Panc1 (cell line): ENCODE results near the gene OMG.

ENCODE experiments used
- SIN3A ChIP-seq: IDR thresholded peaks from 2 replicates; pipeline ENCODE4 v1.6.1; 2012; ENCODE audit warnings: low read depth, mild to moderate bottlenecking, low read length, moderate library complexity, borderline replicate concordance; ENCODE audit not compliant: insufficient read depth
- TF ChIP-seq, protein P1 (sequence below): fragments of 450-650 bp; IDR thresholded peaks from 2 replicates; pipeline ENCODE4 v1.5.1; 2017; ENCODE audit warnings: mild to moderate bottlenecking

DNA sequence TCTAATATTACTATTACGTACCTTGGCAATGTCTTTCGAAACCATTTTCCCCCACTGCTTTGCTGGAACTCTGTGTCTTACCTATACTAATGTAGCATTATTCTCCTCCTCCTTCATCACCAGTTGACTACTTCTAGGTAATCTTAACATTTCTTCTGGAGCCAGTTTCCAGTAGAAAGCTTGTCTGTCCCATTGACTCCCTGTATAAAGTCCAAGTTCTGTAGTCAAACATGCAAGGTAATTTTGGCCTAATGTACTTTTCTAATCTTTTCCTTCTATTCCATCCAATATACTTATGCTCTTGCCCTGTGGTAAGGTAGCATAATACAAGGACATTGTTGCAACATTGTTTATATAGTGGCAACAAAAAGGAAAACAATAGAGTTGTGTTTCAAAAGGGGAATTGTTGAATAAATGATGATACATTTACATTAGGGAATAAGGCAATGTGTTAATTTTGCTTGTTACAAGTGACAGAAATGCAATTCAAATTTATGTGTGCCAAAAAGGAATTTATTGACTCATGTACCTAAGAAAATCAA, 27.9 kb downstream of the OMG start:
- TF ChIP-seq, protein P1, sequence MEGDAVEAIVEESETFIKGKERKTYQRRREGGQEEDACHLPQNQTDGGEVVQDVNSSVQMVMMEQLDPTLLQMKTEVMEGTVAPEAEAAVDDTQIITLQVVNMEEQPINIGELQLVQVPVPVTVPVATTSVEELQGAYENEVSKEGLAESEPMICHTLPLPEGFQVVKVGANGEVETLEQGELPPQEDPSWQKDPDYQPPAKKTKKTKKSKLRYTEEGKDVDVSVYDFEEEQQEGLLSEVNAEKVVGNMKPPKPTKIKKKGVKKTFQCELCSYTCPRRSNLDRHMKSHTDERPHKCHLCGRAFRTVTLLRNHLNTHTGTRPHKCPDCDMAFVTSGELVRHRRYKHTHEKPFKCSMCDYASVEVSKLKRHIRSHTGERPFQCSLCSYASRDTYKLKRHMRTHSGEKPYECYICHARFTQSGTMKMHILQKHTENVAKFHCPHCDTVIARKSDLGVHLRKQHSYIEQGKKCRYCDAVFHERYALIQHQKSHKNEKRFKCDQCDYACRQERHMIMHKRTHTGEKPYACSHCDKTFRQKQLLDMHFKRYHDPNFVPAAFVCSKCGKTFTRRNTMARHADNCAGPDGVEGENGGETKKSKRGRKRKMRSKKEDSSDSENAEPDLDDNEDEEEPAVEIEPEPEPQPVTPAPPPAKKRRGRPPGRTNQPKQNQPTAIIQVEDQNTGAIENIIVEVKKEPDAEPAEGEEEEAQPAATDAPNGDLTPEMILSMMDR, result no peak
- TF ChIP-seq SIN3A, result no peak
